GM18508 (cell line): ENCODE measurements around the gene NABP2.
"Not testable (repeated sequence)": the region's sequence is repeated elsewhere in the genome, so short reads cannot be mapped to it uniquely, and the experiment has no call there.

Experiments used
- ATAC-seq: cut with Tn5 transposase; IDR thresholded peaks from one replicate; pipeline ENCODE4 v1.9.1; 2021; ENCODE audit warnings: moderate number of reproducible peaks; ENCODE audit not compliant: insufficient read depth, unreplicated experiment

The NABP2 gene

GRCh38 chr12:56267443-56268071, 43.4 kb downstream of the NABP2 start:
- ATAC-seq = no peak

GRCh38 chr12:56271031-56271430, 46.9 kb downstream of the NABP2 start:
- ATAC-seq = no peak

GRCh38 chr12:56272468-56272867, 48.3 kb downstream of the NABP2 start:
- not testable (repeated sequence) for ATAC-seq

DNA sequence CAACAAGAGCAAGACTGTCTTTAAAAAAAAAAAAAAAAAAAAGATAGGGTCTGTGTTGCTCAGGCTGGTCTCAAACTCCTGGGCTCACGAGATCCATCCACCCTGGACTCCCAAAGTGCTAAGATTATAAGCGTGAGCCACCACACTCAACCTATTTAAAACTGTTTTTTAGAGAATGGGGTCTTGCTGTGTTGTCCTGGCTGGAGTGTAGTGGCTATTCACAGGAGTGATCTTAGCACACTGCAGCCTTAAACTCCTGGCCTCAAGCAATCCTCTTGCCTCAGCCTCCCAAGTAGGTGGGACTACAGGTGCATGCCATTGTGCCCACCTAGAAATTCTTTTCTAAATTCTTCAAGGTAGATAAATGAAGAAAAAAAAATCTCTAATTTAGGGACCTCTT, 50.2 kb downstream of the NABP2 start:
- no peak for ATAC-seq

- no peak for ATAC-seq
These were observed 54.8 kb downstream of the NABP2 start for GRCh38 chr12:56278905-56279304.
